HG03432 (cell line): ENCODE measurements around the gene TRAF3IP1.
"Not testable (repeated sequence)": the region's sequence is repeated elsewhere in the genome, so short reads cannot be mapped to it uniquely, and the experiment has no call there.

Experiments used
- ATAC-seq: cut with Tn5 transposase; IDR thresholded peaks from one replicate; pipeline ENCODE4 v1.9.1; 2021; ENCODE audit warnings: mild to moderate bottlenecking, moderate library complexity; ENCODE audit not compliant: unreplicated experiment

The TRAF3IP1 gene

DNA sequence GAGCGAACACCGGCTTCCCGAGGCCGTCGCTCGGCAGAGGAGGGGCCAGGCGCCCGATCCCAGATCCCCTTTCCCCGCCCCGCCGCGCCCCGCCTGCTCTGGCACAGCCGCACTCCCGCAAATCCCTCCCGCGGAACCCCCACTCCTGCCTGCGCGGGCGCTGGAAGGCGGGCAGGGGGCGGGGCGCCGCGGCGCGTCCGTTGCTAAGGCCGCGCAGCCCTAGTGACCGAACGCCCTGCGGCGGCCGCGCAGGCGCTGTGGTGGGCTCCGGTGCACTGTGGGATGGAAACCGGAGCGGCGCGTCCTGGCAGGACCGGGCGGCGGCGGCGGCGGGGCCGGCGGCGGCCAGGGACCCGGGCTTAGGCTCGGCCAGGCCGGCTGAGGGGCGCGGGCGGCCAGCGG lies at the start of gene TRAF3IP1:
Gene TRAF3IP1, plus strand, starts transcription at position 273 of the 402 bp plus-strand sequence. CDS start 145 bp downstream, outside the sequence.
- peak; percentile 98 for ATAC-seq

DNA sequence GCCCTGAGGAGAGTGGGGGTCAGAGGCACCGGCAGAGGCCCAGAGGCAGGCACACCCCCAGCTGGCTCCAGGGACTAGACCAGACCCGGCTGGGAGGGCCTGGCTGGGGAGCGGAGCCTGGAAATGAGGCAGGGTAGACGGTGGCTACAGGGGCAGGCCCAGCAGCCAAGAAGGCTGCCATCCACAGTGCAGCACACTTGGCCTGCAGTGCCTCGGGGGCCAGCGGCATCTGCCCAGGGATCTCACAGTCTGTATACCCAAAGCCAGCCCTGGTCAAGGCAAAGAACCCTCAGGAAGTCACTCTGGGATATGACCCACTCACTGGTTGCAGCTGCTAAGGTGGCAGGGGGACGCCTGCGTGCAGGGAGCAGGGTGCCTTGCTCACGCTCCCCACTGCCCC lies 49.7 kb upstream of the TRAF3IP1 start:
- no peak for ATAC-seq

GRCh38 chr2:238271061-238271554 lies 49.2 kb upstream of the TRAF3IP1 start:
- no peak for ATAC-seq

GRCh38 chr2:238271686-238272085 lies 48.6 kb upstream of the TRAF3IP1 start:
- not testable (repeated sequence) for ATAC-seq

DNA sequence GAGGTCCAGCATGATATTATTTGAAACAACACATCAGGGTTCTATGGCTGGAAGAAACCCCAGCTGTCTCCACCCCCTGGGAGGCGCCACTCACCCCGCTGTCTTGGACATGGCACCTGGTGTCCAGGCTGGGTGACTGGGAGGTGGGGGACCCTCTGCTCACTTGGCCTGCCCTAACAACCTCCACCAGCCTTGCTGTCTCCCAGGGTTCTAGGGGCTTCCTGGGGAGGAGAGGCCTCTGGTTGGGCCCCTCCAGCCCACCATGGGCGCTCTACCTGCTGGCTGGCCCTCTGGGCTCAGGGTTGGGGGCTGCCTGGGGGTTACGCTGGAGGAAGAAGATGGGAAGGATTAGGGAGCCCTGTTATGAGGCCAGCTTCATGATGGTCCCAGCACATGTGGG lies 48.2 kb upstream of the TRAF3IP1 start:
- no peak for ATAC-seq

DNA sequence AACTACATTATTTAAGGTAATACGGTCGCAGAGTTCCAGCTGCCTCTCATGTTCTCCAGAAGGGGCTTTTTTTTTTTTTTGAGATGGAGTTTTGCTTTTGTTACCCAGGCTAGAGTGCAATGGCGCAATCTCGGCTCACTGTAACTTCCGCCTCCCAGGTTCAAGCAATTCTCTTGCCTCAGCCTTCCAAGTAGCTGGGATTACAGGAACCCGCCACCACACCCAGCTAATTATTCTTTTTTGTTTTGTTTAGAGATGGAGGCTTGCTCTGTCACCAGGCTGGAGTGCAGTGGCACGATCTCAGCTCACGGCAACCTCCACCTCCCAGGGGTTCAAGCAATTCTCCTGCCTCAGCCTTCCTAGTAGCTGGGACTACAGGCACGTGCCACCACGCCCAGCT lies 46.9 kb upstream of the TRAF3IP1 start:
- ATAC-seq = not testable (repeated sequence)

DNA sequence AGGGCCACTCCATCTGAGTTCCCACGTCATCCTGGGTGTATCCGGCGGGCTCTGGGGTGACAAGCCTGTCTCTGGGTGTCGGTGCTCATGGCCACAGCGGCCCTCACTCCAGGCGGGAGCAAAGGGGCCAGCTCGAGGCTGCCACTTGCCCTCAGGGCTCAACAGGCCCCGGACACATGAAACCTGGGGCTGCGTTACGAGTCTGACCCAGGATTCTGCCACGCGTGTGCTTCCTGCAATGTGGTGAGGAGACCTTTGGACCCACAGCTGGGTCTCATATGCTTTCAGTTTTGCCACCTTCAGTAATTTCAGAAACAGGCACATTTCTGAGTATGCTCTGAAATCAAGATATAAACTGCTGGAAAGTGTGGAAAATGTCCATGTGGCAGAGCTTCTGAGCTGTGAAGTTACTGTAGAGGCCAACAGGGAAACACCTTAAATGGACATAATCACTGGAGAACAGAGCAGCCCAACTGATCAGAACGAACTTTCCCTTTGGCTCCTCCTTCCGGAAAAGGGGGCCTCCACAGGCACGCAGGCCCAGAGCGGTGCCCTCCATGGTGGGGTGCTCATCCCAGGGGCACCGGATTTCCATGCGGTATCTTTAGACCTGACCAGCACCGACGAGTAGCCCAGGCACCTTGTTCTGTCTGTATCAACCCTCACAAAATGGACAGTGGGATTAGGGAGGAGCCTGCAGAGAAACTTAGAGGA lies 46.0 kb upstream of the TRAF3IP1 start:
- no peak for ATAC-seq

DNA sequence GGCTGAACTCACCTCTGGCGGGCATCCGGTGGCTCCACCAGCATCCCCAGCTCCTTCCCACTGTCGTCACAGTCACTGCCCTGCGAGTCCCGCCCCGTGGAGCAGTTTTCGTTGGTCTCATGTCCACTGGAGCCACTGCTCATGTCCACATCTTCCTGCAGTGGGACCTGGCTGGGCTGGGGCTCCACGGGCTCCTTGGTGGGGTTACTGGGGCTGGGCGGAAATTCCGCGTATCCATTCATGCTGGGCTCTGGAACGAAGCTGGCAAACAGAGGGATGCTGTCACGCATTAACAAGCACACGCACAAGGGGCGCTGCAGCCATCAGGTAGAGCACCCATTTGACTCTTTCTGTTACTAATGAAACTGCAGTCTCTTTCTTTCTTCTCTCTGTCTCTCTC lies 42.6 kb upstream of the TRAF3IP1 start:
- ATAC-seq = no peak

DNA sequence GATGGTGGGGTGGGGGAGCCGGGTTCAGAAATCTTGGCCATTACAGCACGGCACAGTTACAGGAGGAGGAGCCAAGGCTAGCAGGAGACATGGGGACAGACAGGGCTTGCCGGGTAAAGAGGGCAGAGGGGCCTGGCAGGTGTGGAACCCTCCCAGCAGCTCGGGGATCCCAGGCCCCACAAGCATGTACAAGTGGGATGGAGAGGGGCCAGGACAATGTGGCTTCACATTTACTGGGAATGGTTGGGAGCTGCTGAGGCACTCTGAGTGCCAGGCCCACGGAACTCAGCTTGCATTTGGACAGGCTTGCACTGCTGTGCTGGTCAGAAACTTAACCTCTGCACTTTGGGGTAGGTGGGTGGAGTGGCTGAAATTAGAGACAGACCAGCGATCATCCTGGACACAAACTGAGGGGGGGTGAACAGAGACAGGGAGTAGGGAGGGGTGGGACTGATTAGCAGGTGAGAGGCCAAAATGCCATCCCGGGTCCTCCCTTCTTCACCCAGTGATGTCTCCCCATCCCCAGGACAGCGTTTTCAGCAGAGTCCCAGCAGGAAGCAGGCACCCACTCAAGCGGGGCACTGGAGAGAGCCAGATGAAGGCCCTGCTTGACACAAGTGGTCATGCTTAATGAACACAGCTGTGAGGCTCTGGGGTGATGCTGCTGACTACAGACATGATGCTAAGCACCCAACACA lies 41.5 kb upstream of the TRAF3IP1 start:
- ATAC-seq = no peak

GRCh38 chr2:238279324-238279682 lies 41.0 kb upstream of the TRAF3IP1 start:
- ATAC-seq = no peak

DNA sequence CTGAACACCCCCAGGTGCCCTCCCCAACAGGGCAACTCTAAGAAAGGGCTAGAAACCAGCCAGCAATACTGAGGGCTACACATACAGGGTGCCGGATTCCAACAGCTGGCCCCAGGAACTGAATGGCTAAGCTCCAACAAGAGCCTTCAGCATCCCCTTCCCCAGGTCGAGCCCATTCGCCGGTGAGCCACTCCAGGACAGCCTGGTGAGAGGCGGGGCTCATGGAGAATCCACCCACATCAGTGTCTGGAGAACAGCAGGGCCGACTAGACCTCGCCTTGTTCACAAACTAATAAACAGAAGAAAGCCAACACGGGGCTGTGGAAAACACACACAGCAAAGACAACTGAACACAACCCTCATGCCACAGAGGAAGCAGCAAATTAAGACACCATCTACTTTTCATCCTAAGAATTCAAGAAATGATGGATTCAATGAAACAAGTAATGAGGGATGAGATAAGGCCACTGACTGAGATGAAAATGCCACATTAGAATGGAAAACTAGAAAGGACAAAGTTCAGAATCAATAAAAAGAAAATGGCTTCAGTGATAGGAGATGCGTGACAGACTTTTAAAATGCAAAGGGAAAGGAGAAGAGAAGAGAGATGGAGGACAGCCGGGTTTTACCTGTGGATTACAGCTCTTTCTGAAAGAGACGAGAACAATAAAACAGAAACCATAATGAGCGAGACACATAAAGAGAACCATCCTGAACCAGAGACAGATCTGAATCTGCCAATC lies 40.1 kb upstream of the TRAF3IP1 start:
- no peak for ATAC-seq

DNA sequence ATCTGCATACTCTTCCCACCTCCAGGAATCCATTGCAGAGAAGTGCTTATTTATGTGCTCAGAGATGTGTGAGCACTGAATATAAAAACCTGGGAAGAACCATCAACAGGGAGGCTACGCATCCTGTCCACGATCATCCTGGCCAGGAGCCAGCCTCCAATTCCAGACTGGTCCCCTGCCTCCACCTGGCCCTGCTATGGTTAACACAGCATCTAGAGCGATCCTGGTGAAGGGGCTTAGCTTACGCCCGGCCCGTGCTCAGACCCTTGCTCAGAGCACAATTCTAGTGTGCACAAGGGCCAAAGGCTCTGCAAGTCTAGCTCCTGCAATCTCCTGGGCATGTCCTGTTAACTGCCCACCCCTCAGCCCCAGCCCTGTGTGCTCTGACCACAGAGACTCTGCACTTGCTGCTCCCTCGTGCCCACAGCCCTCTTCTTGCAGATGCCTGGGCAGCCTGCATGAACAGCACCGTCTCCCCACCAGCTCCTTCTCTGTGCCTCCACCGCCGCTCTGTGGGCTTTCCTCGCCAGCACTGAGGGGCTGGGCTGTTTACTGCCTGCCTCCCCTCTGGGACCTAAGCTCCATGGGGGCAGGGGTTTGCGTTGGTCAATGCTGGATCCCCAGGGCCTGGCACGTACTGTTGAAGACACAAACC lies 38.4 kb upstream of the TRAF3IP1 start:
- no peak for ATAC-seq

DNA sequence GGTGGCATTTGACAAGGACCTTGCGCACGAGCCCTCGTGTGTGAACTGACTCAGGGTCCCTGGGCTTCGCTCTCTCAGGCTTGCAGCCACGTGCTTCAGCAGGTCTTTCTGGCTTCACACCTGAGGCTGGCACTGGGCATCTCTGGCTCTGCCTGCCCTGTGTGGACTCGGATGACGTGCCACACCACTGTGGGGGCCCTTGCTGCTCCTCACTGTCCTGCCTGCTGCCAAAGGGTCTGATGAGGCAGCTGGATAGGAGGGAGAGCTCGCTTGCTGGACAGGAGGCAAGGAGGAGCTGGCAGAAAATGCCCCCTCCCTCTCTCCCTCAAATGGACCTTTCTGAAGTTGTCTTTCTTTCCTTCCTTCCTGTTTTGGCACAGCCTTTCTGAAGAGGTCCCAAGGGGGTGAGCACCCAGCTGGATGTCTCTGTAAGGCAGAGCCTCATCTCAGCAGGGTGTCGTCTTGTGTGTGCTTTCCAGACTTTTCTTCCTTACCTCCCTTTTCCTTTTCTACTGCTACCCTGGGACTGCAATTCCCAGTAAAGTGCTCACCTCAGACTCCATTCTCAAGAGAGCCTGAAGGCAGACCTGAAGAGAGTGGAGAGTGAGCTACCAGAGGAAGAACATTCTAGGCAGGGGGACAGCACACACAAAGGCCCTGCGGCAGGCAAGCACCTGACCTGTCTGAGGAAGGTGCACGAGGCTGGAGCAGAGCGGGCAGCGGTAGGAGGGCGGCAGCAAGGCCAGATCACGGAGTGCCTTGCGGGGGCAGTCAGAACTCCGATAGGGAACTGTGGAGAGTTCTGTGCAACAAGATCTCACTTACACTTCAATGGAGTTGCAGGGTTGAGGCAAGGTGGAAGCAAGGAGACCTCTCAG lies 37.2 kb upstream of the TRAF3IP1 start:
- no peak for ATAC-seq

- ATAC-seq = no peak
Observed at GRCh38 chr2:238284802-238285515, 35.4 kb upstream of the TRAF3IP1 start.

DNA sequence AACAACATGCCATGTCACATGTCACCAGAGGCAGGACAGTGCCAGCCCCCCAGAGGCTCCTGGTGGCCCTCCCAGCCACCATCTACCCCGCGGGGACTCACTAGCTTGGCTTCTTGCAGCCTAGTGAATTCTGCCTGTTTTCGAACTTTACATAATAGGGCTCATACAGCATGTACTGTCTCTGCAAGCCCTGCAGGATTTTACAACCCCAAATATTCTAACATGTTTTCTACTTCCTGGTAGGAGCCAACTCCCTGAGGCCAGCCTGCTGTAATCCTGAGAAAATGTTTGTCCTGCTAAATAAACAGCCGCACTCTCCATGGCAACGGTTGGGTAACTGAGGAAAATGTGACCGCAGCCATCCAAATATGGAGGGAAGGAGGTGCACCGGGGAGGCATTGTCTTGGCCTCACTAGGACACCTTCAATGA lies 34.6 kb upstream of the TRAF3IP1 start:
- no peak for ATAC-seq

DNA sequence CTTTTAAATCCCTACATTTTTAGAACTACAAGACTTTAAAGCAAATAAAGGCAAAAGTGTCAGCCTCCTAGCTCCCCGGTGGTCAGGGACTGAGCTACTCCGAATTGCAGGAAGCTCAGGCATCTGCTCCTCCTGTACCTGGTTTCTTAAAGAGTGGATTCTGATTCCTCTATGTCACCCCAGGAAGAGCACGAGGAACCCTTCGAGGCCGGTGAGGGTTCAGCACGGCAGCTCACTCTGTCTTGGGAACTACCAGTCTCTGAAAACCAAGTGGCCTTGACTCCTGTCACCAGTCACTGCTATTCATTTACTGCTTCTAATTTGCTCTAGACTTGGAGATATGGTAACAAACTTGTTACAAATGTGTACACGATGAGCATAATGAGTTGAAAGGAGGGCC lies 34.2 kb upstream of the TRAF3IP1 start:
- ATAC-seq = no peak

DNA sequence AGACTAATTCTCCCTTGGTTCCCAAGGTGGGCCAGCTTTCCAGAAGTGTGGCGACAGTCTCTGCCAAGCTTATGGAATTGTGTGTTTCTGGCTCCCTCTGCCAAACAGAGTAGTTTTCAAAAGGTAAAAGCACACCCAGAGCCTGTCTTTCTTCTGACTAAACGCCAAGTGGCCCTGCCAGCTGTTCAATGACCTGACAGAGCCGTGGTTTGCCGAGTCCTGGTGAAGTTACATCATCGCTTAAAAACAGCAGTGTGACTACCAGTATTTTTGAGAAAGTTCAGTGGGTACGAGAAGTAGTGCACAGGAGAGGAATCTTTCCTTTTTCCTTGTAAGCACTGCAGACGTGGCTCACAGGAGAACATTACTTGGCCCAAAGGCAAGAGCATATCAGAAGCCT lies 33.8 kb upstream of the TRAF3IP1 start:
- no peak for ATAC-seq

DNA sequence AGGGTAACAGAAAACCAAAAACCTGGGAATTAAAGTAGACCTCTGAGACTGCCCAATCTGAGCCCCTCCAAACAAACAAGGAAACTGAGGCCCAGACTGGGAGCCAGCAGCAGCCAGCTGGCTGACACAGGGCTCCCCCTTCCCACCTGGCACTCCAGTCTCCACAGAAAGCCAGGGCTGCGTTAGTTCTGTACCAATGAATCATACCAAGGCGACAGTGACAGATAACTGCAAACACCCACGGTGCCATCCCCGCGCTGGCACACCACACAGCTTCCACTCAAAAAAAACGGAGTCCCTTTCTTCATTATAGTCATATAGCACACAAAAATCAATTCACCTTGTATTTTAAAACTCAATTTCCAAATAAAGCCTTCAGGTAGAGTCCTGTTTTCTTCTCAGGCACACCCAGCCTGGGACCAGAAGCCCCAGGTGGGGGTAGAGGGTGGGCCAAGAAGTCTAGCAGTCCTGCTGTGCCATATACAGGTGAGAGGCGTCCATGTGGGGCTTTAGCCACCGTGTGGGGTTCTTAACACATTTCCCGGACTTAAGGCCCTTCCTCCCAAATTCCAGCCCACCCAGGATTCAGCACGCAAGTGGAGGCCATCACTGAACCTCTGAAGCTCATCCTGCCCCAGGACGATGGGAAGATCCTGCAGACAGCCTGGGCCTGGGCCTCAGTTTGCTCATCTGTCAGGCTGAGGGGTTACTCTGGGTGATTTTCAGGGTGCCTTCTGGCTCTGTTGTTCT lies 33.2 kb upstream of the TRAF3IP1 start:
- no peak for ATAC-seq
